Nephron (organoid): ENCODE results near the gene CTSG.
"Not testable (repeated sequence)": the region's sequence is repeated elsewhere in the genome, so short reads cannot be mapped to it uniquely, and the experiment has no call there.

Experiments
- H3K27ac Mint-ChIP-seq, 3 experiments: 2 replicates each; pipeline ENCODE4 v1.8.0; 2020; ENCODE audit warnings: mixed read lengths in 3 of 3, mild to moderate bottlenecking in 2 of 3, moderate library complexity in 1 of 3
- H3K27me3 Mint-ChIP-seq: 2 replicates; pipeline ENCODE4 v1.8.0; 2021; ENCODE audit warnings: low read depth, mild to moderate bottlenecking, moderate library complexity, mixed read lengths
- H3K36me3 Mint-ChIP-seq: 2 replicates; pipeline ENCODE4 v1.8.0; 2020; ENCODE audit warnings: low read depth, mixed read lengths
- H3K4me1 Mint-ChIP-seq: 2 replicates; pipeline ENCODE4 v1.8.0; 2020; ENCODE audit warnings: mixed read lengths
- H3K4me3 Mint-ChIP-seq, 3 experiments: 2 replicates each; pipeline ENCODE4 v1.8.0; 2020; ENCODE audit warnings: mild to moderate bottlenecking in 3 of 3, mixed read lengths in 3 of 3, moderate library complexity in 2 of 3
- H3K9me3 Mint-ChIP-seq: 2 replicates; pipeline ENCODE4 v1.8.0; 2020; ENCODE audit warnings: mixed read lengths
- TF ChIP-seq, protein P1 (sequence below), 3 experiments: fragments of 200-600 bp; sonication (generic); IDR thresholded peaks; one replicate each; pipeline ENCODE4 v1.5.0; 2021; ENCODE audit warnings: antibody characterized with exemption in 3 of 3; ENCODE audit not compliant: unreplicated experiment in 3 of 3

Gene CTSG

DNA sequence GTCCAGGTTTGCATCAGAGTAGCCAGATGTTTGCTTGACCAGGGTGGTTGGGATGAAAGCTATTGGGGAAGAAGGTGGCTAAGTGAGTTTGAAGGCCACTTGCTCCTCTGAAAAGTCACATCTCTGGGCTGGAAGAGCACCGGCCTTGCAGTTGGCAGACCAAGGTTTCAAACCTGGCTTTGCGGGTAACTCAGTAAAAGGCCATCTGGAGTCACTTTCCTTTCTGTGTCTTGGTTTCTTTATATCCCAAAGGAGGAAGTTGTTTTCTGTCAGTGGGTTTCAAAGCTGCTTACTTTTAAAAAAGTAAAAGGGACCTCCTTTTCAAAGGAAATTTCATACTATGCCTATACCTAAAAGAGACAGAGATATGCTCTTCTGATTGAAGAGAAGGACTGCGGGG lies 41.8 kb downstream of the CTSG start:
- TF ChIP-seq, protein P1, sequence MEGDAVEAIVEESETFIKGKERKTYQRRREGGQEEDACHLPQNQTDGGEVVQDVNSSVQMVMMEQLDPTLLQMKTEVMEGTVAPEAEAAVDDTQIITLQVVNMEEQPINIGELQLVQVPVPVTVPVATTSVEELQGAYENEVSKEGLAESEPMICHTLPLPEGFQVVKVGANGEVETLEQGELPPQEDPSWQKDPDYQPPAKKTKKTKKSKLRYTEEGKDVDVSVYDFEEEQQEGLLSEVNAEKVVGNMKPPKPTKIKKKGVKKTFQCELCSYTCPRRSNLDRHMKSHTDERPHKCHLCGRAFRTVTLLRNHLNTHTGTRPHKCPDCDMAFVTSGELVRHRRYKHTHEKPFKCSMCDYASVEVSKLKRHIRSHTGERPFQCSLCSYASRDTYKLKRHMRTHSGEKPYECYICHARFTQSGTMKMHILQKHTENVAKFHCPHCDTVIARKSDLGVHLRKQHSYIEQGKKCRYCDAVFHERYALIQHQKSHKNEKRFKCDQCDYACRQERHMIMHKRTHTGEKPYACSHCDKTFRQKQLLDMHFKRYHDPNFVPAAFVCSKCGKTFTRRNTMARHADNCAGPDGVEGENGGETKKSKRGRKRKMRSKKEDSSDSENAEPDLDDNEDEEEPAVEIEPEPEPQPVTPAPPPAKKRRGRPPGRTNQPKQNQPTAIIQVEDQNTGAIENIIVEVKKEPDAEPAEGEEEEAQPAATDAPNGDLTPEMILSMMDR (IDR thresholded peaks at IDR 0.05; ENCODE audit: unreplicated experiment in 3 of 3): no peak
- Mint-ChIP-seq H3K4me3 (no peak overlapping the region), H3K27me3 (no peaks in the 10 kb centered on the region), H3K27ac (no peak overlapping the region), H3K4me1 (no peaks in the 10 kb centered on the region), H3K9me3 (no peaks in the 10 kb centered on the region), H3K36me3 (no peaks in the 10 kb centered on the region)

DNA sequence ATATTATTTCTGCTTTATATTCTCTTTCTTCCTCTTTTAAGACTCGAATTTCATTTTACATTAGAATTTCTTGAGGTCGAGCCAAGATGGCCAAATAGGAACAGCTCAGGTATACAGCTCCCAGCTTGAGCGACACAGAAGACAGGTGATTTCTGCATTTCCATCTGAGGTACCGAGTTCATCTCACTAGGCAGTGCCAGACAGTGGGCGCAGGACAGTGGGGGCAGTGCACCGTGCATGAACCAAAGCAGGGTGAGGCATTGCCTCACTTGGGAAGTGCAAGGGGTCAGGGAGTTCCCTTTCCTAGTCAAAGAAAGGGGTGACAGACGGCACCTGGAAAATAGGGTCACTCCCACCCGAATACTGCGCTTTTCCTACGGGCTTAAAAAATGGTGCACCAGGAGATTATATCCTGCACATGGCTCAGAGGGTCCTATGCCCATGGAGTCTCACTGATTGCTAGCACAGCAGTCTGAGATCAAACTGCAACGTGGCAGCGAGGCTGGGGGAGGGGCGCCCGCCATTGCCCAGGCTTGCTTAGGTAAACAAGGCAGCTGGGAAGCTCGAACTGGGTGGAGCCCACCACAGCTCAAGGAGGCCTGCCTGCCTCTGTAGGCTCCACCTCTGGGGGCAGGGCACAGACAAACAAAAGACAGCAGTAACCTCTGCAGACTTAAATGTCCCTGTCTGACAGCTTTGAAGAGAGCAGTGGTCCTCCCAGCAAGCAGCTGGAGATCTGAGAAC lies 50.0 kb downstream of the CTSG start:
- not testable (repeated sequence) for H3K27ac Mint-ChIP-seq, H3K36me3 Mint-ChIP-seq, H3K9me3 Mint-ChIP-seq, H3K4me1 Mint-ChIP-seq, H3K4me3 Mint-ChIP-seq, H3K27me3 Mint-ChIP-seq
